GM12892 (cell line): ENCODE results near the gene WTAP.

ENCODE experiments used
- POLR2A ChIP-seq: IDR thresholded peaks from 2 replicates; pipeline ENCODE4 v1.6.1; 2011; ENCODE audit warnings: low read depth, low read length, control low read depth
- POLR2AphosphoS5 ChIP-seq: IDR thresholded peaks from 2 replicates; pipeline ENCODE4 v1.6.1; 2011; ENCODE audit warnings: low read depth, low read length, control low read depth
- TAF1 ChIP-seq: IDR thresholded peaks from 2 replicates; pipeline ENCODE4 v1.6.1; 2011; ENCODE audit warnings: low read depth, mild to moderate bottlenecking, control low read depth, low read length, borderline replicate concordance

- TF ChIP-seq POLR2A = no peak
- TF ChIP-seq TAF1 = no peak
- no peak for TF ChIP-seq POLR2AphosphoS5
Measured at GRCh38 chr6:159778131-159778530, 50.8 kb downstream of the WTAP start.
